Measurements from ENCODE around the gene RGL1.

- no peak for TF ChIP-seq ZNF274 (IDR thresholded peaks at IDR 0.05; ENCODE audit: low read depth, low read length)
- TF ChIP-seq SUZ12 (IDR thresholded peaks at IDR 0.05; ENCODE audit: extremely low read depth, insufficient read depth, insufficient read length): no peak
Measured at GRCh38 chr1:183922197-183922596, 117.3 kb downstream of the RGL1 start.
